GM19324 (cell line): ENCODE results near the gene RHO.
"Not testable (repeated sequence)": the region's sequence is repeated elsewhere in the genome, so short reads cannot be mapped to it uniquely, and the experiment has no call there.

Experiments used
- ATAC-seq: cut with Tn5 transposase; IDR thresholded peaks from one replicate; pipeline ENCODE4 v1.9.1; 2021; ENCODE audit warnings: mild to moderate bottlenecking, moderate library complexity; ENCODE audit not compliant: unreplicated experiment, low FRiP score

RHO gene

GRCh38 chr3:129539206-129539605, 10.8 kb downstream of the RHO start:
- ATAC-seq: no peak

- no peak for ATAC-seq
Observed at GRCh38 chr3:129540776-129541516, 12.5 kb downstream of the RHO start.

- no peak for ATAC-seq
Observed at GRCh38 chr3:129542747-129543146, 14.3 kb downstream of the RHO start.

GRCh38 chr3:129543156-129543790, 14.8 kb downstream of the RHO start, which contains the start of gene H1-8:
Gene H1-8 (plus strand): TSS chr3:129543175. CDS start chr3:129543219, 44 bp downstream.
- no peak for ATAC-seq

- ATAC-seq: no peak
Observed at GRCh38 chr3:129543999-129544398, 15.6 kb downstream of the RHO start.

- not testable (repeated sequence) for ATAC-seq
Observed at GRCh38 chr3:129545951-129546350, 17.5 kb downstream of the RHO start.

- ATAC-seq: no peak
Observed at GRCh38 chr3:129547241-129547640, 18.8 kb downstream of the RHO start.

GRCh38 chr3:129548104-129548965, 19.9 kb downstream of the RHO start:
- no peak for ATAC-seq

GRCh38 chr3:129549006-129549800, 20.8 kb downstream of the RHO start:
- ATAC-seq: no peak

- ATAC-seq: no peak
Observed at GRCh38 chr3:129549805-129550204, 21.4 kb downstream of the RHO start.

GRCh38 chr3:129552287-129553050, 24.0 kb downstream of the RHO start:
- ATAC-seq: no peak

GRCh38 chr3:129553171-129553570, 24.7 kb downstream of the RHO start:
- ATAC-seq: no peak

GRCh38 chr3:129553719-129554118, 25.3 kb downstream of the RHO start:
- no peak for ATAC-seq

- ATAC-seq: no peak
Observed at GRCh38 chr3:129554356-129555152, 26.1 kb downstream of the RHO start.

GRCh38 chr3:129555153-129555550, 26.7 kb downstream of the RHO start:
- ATAC-seq: no peak

- no peak for ATAC-seq
Observed at GRCh38 chr3:129555616-129556357, 27.3 kb downstream of the RHO start.

- no peak for ATAC-seq
Observed at GRCh38 chr3:129556358-129556695, 27.9 kb downstream of the RHO start.

- no peak for ATAC-seq
Observed at GRCh38 chr3:129556890-129557547, 28.6 kb downstream of the RHO start.
